HG02610 (cell line): Measurements from ENCODE around the gene URI1.

Experiments used
- ATAC-seq: cut with Tn5 transposase; IDR thresholded peaks from one replicate; pipeline ENCODE4 v1.9.1; 2021; ENCODE audit warnings: mild to moderate bottlenecking, moderate library complexity; ENCODE audit not compliant: unreplicated experiment

URI1 gene

DNA sequence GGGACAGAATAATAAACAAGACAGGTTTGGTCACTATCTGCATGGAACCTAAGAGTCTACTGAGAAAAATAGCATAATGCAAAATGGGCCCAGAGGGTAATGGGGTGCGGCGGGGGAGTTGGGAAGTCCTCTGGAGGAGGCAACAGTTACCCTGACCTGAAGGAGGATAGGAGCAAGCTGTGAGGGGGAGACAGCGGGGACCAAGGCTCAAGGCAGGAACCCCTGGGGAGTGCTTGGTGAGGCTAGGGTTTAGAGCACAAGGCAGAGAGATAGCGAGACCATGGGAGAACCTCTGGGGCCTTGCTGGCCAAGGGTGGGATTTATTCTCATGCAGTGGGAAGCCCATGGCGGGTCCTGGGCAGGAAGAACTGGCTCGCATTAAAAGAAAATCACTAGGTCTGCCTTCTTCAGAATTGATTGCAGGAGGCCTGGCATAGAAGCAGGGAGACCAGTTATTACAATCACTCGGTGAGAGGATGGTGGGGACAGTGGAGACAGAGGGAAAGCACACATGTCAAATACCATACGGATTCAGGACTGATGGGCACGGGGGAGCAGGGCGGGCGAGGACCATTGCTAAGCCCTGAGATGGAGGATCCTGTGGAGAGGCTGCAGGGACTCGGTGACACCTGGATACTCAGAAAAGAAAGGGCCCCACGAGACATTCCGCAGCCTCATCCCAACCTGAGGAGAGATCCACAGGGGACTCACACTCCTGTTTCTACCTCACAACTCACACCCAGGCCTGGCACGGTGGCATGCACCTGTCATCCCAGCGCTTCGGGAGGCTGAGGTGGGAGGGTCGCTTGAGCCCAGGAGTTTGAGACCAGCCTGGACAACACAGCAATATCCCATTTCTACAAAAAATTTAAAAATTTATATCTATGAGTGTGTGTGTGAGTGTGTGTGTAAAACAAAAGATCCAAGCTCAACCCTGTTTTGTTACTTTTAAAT, 110.4 kb downstream of the URI1 start:
- ATAC-seq = no peak

DNA sequence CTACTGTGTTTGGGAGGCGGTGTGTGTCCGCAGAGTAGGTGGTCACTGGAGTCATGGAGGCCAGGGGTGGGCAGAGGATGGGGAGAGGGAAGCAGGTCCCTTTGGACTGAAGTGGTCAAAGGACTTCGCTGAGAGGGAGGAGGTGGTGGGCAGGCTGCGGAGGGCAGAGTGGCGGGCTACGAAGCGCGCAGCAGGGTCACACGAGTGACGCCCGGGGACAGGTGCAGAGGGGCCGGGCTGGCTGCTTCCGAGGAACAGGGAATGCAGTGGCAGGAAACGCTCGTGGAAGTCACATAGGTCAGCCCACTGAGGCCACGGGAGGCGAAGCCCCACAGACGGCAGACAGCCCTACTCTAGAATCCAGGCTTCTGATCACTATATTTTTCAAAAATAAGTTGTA, 111.5 kb downstream of the URI1 start:
- ATAC-seq = no peak

DNA sequence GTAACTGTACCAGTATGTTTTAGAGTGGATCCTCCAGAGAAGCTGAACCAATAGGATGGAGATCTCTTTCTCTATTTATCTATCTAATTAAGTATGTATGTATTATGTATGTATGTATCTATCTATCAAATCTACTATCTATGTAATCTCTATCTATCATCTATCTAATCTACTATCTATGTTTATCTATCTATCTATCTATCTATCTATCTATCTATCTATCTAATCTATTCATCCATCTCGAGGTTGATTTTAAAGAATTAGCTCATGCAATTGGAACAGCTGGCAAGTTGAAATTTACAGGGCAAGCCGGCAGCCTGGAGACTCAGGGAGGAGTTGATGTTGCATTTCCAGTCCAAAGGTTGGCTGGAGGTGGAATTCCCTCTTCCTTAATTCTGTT, 112.2 kb downstream of the URI1 start:
- no peak for ATAC-seq

DNA sequence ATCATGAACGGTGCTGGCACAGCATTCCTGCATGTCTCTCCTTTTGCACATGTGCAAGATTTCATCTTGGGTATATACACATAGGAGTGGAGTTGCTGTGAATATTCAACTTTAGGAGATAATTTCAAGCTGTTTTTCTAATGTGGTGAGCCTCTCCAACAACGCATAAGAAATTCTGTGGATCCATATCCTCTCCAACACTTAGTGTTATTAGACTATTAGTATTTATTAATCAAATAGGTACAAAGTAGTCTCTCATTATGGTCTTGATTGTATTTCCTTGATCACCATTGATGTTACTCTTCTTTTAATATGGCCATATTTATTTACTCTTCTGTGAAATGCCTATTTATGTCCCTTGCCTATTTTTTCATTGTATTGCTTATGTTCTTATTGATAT, 114.5 kb downstream of the URI1 start:
- no peak for ATAC-seq

DNA sequence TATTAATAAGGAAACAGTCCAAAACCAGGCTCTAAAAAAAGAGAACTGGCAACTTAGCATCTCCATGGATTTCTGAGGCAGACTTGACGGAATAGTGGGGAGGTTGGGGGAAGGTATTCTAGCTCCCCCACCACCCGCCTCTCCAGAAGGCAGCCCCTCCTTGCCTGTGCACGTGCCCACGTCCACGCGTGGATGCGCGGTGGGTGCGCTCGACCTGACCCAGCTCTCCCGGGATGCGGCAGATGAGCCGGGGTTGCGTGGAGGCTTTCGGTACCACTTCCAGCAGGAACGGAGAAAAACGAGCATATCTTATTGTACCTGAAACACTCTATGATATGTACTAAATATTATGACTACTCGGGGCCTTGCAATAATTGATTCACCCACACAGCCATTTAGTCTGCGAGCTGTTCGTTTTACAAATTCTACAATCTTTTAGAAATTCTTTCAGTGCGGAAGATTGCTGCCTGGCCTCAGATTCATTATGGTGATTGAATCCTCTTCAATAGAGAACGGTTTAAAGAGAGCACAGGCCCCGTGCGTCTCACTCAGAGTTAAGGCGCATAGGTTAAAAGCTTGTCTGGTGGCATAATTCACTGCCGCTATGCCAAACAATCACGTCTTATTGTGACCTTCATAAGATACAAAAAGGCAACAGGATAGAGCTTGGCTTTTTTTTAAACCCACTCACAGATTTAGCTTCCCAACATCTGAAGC, 117.9 kb downstream of the URI1 start:
- no peak for ATAC-seq

DNA sequence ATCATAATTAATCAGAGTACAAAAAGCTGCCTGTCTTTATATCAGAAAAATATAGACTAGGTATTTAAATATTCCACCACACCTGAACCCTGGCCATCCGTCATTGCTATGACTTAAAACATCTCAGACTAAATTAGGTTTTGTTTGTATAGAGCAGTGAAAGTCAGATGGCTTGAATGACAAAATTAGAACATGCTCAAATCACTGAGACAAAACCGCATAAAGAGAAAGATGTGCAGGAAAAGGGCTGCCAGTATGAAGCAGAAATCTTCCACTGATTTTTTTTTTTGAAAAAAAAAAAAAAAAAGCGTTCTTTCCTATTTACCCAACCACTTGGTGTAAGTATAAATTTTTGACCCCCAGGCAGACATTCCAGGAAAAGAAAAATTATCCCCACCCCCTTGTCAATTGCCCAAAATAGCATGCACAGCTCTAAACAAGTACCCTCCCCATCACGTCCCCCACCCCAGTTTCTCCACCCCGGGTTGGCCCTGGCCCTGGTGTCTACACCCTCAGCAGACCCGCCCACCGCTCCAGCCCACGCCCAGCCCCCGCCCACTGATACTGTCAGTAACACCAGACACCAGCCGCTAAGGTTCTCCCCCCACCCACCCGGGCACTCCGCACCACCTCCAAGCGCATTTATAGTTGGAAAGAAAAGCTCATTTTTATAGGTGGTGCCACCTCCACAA, 118.6 kb downstream of the URI1 start:
- no peak for ATAC-seq

DNA sequence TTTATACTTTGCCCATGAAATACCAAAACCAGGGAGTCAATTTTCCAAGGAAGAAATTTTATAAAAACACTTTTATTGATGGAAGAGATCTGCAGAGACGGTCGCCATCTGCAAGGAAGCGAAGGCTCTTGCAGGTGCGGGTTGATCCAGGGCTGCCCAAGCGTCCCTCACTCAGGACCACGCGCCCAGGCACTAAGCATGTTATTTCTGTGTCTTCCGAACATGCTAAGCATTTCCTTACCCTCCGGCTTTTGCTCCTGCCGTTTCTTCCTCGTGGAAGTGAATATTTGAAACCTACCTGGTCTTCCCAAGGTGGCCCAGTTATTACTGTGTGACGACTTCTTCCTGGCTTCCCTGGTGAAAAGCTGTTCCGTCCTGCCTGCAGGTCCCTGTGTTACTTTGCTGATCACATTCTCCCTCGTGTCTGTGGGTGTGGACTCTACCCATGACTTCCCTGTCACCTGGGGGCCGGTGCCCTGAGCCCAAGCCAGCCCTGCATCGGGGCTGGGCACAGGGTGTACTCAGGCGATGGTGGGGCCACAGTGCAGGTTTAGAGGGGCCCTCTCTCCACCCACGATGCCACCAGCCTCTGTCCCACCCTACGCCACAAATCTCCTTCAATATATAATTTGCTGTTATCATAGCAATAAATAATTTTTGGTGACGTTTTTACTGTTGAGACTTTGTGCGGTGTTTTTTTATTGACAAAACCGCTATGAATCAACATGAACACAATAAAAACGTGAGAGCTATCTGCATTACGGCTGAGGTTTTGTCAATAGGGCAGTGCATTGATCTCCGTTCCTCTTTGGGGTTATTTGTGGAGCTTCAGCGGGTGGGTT, 119.4 kb downstream of the URI1 start:
- no peak for ATAC-seq

DNA sequence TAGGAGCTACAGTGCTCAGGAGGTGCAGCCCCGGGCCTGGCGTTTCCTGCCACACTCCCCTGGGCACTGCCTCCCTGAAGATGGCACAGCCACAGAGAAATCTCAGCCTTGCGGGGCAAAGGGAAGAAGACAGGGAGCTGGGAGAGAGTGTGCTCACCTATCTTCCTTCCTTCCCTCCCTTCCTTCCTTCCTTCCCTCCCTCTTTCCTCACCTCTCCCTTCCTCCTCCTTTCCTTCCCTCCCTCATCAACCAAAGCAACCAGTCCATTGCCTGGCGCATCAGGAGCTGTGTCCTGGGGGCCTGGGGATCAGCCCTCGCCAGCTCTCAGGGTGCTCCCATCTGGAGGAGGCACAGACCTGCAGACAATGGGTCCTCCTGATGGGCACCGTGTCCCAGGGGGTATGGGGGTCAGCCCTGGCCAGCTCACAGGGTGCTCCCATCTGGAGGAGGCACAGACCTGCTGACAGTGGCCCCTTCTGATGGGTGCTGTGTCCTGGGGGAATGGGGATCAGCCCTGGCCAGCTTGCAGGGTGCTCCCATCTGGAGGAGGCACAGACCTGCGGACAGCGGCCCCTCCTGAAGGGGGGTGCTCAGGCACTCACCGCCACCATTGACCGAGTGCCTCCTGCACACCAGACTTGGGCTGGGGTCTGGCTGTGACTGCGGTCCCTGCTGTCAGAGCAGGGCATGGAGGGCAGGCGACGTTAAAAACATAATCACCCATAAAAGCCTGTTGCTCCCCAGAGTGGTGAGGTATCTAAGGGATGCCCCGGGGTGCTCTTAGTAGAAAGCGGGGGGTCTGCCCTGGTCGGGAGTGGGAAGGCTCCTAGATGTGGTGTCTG, 120.2 kb downstream of the URI1 start:
- no peak for ATAC-seq

DNA sequence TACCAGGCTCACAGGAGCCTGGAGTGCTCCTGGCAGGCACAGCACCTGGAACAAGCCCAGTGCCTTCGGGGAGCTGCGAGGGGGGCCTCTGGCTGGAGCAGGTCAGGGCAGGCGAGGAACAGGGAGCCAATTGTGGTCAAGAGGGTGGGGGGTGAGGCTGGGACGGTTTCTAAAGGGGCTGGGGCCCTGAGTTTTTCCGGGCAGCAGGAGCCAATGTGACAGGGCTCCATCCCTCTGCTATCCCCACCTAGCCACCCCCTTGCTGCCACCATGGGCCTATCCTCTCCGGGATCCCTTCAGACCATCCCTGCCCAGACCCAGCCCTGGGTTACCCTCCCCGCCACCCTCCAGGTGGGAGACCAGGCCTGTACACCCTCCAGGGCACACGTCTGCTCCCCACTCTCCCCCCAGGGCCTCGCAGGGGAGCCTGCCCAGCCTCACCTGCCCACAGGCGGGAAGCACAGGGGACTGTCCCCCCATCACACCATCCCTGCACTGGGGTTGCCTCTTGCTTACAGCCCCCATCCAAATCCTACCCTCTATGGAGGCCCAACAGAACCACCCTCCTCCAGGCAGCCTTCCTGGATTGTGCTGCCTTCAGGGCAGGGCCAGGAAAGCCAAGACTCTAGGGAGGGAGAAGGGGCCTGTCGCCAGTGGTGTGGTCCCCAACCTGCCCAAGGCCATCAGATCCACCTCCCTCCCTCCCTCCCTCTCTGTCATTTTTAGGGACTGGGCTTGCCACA, 121.0 kb downstream of the URI1 start:
- ATAC-seq = no peak

DNA sequence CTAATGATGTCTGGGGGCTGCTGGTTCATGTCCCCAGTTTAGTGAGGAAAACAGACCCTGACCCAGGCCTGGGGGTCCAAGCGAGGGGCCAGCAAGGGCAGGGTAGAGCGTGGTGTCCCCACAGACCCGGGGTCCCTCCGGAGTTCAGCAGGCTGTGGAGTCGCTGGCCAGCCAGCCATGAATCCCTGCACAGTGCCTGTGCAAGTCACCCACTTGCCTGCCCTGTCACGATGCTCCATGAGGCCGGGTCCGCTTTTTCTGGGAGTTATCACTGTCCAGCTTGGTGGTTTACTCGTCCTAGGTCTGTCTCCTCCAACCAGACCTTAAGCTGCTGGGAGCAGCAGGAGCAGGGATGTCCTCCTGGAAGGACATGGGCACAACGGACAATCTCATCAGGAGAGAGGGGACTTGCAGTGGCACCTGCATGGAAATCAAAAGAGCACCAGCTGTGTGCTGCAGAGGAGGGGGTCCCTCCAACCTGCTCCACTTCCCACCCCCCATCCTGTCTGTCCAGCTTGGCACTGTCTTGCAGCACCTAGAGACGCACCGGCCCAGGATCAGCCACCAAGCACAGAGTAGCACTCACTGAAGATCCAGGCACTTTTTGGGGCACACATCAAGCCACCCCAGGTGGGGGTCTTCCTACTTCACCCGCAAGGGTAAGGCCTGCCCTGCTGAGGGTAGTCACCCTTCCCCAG, 121.8 kb downstream of the URI1 start:
- ATAC-seq = no peak

DNA sequence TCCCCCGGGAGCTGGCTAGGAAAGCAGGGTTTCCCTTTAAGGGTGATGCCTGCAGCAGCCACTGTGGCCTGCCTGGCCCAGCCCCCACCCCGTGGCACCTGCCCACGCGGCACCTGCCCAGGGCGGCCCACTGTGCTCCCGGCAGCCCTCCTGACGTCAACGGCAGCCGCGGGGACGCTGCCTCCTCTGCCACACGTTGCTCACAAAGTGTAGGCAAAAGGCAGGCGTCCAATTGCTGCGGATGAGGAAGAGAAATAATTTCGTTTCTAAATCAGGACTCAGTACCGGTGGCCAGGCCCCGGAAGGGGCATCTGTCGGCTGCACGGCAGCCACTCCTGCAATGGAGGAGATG, 122.3 kb downstream of the URI1 start:
- ATAC-seq = no peak

DNA sequence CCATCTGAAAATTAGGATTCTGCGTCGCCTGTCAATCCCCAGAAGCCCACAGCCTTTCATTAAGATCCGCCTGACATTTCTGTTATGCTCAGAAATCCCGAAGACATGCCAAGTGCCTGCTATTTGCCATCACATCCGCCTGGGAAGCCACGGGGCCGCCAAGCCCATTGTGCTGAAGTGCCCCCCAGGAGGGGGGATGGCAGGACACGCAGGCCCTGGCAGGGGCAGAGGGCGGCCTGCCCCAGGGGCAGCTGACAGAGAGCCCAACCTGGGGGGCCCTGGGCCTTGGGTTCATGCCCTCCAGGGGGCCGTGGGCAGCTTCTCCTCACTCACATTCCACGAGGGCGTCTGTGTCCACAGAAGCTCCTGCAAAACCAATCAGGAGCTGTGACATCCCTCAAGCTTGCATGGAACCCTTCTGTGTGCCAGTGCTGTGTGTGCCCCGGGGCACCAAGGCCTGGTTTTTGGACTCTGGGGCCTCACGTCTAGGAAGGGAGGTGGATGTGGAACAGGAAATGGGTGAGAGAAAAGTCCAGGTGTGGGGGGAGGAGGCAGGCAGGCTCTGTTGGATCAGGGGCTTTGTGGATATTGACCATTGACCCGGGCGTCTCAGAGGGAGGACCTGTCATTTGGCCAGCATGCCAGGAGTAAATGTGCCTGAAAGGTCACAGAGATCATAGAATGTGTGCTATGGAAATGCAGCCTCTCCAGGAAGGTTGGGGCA, 122.9 kb downstream of the URI1 start:
- ATAC-seq = no peak

DNA sequence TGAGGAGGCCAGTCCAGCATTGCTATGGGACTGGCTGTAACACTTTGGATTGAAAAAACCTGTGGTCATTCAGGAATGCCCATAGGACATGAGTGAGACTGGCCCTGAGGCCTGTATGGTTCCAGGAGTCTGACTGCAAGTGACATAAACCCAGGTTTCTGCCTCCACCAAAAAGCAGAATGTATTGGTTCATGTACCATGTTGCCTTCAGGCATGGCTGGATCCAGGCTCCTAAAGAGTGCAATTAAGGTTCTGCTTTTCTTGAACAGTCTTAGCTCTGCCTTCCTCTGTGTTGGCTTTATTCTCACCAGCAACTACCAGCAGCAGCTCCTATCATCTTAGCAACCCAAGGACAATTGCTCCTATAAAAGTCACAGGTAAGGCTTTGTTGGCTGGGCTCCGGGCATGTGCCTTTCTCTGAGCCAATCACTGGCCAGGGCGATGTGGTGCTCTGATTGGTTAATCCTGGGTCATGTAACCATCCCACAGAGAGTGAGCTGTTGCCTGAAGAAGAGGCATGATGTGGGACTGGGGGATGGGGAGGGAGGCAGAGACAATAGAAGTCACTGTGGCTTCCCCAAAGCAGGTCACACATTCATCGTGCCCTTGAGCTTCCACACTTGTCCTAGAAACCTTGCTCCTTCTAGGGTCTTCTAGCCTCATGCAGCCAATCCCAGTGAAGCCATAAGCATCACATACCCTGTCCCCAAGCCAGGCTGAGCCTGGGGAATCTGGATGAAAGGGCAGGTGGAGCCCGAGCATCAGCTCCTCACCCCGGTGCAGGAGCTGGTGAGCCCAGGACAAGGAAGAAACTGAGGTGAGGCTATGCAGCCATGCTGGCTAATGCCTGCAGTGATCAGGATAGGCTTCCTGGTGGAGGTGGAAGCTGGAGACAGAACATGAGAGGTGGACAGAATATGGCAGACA, 123.9 kb downstream of the URI1 start:
- ATAC-seq = no peak
